Measurements from ENCODE around the gene CACNA2D2.

The CACNA2D2 gene

DNA sequence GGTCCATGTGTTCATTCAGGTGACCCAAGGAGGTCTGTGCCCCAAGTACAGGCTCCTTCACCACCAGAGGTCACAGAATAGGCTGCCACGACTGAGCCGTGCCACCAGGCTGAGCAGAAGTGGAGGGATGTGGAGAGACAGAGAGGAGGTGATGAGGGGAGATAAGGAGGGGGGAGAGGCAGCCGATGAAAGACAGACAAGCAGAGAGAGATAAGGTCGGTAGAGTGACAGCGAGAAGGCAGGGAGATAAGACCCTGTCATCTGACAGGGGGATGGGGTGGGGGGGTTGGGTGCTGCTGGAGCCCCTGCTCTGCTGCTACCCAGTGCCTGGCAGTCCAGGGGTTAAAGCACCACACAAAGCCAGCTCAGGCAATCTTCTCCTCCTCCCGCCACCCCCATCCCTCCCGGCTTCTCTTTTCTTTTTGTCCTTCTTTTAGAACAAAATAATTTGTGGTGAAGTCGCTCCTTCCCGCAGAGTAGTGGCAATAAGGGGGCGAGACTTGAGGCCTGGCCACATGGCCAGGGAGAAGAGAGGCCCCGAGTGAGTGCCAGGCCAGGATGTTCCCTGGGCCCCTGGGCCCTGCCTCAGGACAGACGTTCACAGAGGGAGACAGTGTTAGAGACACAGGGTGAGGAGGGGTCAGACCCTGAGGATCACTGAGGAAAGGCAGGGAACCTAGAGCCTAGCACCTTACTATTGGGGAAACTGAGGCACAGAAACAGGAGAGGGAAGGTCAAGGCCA lies 67.9 kb downstream of the CACNA2D2 start:
- no peak for DNase-seq (ENCODE audit: insufficient read length, low spot score)
- FAIRE-seq = no peak

DNA sequence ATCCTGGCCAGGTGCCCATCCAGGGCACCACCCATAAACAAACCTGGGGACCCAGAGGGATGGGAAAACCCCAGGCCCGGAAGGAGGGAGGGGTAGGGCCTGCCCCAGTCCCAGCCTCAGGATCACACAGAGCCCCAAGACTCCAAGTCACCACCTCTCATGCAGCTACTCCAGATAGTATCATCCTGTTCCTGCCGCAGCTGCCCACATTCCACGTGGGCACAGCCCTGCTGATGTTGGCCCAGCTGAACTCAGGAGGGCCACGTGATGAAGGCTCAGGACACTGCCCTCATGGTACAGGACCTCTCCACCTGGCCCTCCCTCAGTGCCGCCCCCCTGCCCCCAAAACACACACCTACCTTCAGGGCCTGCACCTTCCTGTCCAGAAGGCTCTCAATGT lies 69.5 kb downstream of the CACNA2D2 start:
- no peak for FAIRE-seq

DNA sequence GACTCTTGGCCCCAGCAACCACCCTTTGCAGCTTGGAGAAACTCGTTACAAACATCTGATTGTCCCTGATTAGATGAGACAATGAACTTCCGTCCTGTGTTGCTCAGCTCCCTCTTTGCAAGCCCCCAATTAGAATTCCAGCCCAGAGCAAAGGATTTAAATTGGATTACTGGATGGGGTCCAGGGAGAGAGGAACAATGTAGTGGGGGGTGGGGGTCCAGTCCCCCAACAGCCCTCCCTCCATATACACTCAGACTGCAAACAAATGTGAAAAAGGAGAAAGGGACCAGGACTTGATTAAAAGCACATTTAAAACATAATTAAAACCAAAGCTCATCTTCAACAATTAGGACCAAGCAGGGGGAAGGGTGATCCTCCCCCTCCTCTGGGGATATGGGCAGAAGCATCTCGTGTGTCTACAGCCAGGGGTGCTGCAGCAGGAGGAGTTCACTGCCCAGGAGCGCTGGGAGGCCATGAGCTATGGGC lies 72.4 kb downstream of the CACNA2D2 start:
- FAIRE-seq (no peak), DNase-seq (ENCODE audit: insufficient read length, low spot score) (no peak)

More for the DNA sequence above, 69.5 kb downstream of the CACNA2D2 start:
- no peak for DNase-seq (ENCODE audit: insufficient read length, low spot score)

DNA sequence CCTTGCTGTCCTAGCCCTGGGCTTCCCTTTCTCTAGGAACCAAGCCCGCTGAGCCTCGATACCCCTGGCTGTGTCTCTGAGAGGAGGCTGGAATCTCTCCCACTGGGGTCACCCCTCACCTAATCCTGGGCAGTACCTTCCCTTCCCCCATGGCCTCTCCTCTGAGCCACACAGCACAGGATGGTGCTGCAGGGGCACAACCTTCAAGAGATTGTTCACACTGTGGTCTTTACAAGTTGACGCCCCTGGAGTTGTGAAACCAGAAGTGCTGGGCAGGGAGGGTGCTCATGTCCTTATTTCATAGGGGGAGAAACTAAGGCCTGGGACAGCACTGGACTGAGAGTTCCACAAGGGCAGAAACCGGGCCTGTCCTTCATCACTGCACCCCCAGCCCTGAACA lies 73.2 kb downstream of the CACNA2D2 start:
- FAIRE-seq (no peak), DNase-seq (ENCODE audit: insufficient read length, low spot score) (no peak)

DNA sequence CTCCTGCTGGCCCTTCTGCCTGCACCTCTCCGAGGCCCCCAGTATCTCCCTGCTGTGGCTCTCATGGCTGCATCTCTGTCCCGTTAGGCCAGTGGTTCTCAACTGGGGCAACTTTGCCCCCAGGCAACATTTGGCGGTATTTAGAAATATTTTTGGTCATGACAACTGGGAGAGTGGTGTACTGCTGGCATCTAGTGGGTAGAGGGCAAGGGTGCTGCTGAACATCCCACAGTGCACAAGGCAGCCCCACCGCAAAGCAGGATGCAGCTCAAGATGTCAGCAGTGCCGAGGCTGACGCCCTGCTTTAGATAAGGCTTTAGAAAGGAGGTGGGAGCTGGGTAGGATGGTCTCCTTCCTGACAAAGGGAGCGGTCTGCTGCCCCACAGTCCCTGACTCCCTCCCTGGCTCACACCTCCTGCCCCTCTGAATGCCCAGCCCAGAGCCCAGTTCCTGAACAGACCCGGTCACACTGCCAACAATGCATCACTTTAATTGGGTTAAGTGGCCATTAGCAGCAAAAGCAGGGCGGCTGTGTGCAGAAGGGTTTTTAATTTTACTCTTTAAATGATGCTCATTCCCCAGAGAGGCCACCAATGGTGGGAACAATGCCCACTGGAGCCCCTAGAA lies 75.3 kb downstream of the CACNA2D2 start:
- DNase-seq (ENCODE audit: insufficient read length, low spot score) (no peak), FAIRE-seq (no peak)

DNA sequence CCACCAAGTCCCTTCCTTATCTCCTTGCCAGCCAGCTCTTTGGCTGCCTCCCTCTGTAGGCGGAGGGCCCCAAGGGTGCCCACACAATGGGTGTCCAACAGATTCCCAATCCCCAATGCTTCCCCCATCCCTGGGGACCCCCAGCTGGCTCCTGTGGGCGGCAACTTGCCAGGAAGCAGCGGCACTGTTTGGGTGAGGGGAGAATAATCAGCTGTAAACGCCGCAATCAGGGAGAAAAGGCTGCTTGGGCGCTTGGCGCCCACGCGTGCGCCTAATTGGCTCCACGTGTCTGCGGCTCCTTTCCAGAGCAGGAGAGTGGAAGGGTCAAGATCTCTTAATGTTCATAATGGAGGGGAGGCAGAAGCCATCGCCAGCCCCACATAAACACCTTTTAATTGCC lies 76.2 kb downstream of the CACNA2D2 start:
- FAIRE-seq (no peak), DNase-seq (ENCODE audit: insufficient read length, low spot score) (no peak)

DNA sequence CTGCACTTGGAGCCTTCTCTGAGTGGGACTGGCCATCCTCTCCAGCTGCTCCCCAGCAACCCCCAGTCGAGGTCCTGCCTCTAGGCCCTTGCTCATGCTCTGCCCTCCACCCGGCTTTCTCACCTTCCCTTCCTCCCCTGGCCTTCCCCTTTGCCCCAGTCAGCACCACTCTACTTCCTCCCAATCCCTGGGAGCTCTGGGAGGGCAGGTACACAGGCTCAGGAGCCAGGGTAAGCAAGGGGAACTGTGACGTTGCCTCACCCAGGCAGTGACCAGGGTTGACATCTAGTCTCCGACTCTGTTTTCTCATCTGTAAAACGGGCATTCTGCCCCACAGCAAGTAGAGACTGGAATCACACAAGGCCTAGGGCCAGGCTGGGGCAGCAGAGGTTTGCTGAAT lies 77.5 kb downstream of the CACNA2D2 start:
- DNase-seq (ENCODE audit: insufficient read length, low spot score) = no peak
- FAIRE-seq = no peak

DNA sequence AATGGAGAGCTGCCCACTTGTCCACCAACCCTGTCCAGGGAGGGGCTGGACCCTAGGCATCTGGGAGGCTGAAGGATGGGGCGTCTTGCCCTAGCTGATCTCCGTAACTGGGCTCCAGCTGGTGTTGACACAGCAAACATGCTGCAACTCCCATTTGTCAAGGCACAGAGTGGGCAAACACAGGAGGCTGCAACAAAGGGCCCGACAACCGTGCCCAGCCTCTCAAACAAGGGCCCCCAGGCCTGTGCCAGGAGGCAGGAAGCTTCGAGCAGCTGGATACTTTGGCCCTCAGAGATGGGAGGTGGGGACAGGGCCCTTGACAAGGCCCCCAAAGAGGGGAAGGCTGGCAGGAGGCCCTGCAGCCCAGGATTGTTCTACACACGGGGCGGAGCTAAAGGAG lies 79.9 kb downstream of the CACNA2D2 start:
- DNase-seq (ENCODE audit: insufficient read length, low spot score) (no peak), FAIRE-seq (no peak)

DNA sequence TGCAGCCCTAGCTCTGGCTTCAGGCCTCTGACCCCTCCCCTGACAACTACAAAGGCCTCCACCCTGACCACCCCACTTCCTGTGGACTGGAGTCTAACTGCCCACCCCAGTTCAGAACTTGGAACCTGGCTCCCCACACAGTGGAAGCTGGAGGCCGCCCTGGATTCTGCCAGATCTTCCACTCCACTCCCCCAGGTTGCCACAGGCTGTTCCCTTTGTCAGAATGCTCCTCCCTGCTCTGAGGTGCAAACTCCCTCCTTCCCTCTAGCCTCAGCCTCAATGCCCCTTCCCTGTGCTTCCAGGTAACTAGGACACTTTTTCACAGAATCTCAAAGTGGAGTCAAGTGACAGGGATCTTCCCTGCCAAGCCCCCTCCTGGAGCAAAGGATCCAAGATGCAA lies 81.3 kb downstream of the CACNA2D2 start:
- no peak for DNase-seq (ENCODE audit: insufficient read length, low spot score)
- no peak for FAIRE-seq

DNA sequence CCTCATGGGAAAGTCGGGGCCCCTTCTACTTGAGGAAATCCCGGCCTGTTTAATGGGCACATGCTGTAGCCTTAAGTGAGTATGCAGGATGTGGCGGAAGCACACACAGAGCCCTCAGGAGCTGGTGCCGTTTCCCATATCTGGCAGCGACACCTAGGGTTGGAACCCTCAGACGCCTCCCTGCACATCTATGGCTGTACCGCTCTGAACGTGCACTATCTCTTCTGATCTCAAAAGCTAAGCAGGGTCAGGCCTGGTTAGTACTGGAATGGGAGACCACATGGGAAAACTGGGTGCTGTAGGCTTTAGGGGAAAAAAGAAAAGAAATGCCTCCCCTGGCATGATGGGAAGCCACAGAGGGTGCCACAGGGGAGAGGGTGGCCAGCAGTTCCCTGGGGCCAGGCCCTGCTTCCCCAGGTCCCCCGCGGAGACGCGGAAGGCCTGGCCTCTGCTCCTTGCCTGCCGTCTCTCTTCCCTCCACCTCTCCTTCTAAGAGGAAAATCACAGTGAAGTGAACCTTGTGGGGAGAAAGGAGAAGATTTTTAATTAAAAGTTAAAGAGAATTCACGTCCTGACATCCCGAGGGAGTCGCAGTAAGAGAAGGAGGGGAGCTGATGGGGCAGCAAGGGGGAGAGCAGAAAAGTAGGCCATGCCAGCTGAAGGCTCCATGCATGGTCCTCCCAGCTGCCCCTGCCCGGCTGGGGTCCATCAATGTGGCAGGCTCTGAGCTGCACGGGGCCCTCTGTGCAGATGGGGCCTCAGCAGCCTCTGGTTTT lies 83.7 kb downstream of the CACNA2D2 start:
- DNase-seq (ENCODE audit: insufficient read length, low spot score) (no peak), FAIRE-seq (no peak)

DNA sequence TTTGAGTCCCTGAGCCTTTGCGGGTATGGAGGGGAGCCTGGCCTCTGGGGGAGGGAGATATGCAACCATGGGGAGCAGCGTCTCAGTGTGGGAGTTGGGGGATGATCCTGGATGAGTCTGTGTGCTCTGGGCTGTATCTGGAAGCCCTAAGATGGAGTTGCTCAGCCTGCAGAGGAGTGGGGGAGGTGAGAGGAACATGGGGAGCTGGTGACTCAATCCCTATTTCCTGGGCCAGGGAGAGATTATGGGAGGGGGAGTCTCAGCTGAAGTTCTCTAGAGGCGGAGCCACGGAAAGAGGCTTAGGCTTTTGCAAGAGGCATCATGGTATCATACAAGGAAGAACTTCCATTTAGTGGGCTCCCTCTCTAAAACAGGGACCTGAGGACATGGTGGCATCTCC lies 84.6 kb downstream of the CACNA2D2 start:
- DNase-seq (ENCODE audit: insufficient read length, low spot score) (no peak), FAIRE-seq (no peak)

DNA sequence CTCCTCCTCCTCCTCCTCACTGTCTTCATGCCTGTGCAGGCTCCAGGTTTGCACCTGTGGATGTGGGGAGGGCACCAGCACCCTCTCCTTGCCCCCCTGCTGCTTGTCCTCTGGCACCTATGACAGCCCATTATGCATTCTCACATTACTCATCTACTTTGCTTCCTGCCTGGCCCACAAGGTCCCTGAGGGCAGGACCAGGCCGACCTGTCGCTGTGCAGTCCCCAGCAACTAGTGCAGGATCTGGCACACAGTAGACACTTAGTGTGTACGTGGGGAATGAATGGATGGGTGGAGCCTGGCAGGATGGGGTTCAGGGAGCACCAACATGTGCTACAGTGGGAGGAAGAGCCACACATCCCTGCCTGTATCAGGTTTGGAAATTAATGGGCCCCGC lies 85.8 kb downstream of the CACNA2D2 start:
- DNase-seq (ENCODE audit: insufficient read length, low spot score) = no peak
- FAIRE-seq = no peak

DNA sequence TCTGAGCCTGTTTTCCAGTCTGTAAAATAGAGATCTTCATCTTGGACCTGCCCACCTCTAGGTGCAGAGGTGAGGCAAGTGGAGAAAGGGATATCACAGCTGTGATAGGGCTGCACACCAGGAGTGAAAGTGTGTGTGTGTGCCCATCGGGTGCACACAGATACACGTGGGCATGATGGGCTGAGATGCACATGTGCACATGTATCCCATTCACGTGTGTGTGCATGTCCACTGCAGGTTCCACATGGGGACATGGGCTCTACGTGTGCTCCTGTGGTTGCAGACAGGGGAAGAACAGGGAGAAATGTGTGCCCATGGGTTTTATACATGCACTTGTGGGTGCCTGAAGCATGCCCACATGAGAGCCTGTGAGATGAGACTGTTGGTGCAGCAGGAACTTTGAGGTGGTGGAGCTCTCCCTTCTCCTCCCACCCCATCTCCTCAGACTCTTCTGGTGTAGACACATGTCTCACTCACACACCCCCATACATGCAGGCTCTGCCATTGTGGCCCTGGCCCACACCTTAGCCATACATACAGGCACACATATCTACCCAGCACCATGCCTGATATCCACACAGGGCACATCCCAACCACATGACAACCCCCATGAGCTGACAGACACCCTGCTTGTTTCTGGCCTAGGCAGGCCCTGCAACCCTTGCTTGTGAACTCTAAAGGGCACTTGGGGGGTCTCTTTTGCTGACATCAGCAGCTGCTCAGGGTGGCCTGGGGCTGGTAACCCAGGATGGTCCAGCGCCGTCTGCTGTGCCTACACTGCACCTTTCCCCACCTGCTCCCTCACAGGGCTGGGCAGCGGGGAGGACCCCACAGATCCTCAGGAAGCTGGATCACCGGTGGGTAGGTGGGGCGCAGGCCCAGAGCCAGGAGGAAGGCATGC lies 86.4 kb downstream of the CACNA2D2 start:
- FAIRE-seq = no peak

DNA sequence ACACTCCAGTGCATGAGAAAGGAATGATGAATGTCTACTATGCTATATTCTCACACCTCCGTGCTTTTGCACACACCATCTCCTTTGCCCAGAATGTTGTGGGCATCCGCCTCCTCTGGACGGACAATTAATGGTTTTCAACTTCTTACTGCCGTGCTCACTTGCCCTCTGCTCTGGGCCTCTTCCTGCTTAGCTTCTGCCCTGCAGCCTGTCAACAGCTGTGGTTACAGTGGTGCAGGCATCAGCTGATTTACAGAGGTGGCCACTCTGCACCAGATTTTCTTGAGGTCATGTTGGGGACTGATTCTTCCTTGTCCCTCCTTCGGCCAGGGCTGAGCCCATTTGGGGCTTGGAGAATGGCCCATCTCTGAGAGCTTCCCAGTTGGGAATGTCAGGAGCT lies 87.6 kb downstream of the CACNA2D2 start:
- no peak for DNase-seq (ENCODE audit: insufficient read length, low spot score)
- FAIRE-seq = no peak

More for the DNA sequence above, 86.4 kb downstream of the CACNA2D2 start:
- no peak for DNase-seq (ENCODE audit: insufficient read length, low spot score)

DNA sequence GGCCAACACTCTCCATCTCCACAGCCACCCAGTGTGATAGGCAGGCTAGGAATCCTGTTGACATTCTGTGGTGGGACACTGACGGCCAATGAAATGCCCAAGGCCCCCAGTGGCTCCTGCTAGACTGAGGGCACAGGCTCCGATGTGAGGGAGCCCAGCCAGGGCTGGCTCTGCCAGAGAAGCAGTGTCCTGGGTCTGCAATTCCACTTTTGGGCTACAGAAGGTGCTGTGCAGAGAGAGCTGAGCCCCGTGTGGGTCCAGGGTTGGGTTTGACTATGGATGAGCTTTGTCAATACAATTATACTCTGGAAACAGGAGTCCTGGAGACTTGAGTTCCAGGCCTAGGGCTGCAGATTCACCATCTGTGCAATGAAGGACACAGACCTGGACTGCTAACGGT lies 88.4 kb downstream of the CACNA2D2 start:
- FAIRE-seq (no peak), DNase-seq (ENCODE audit: insufficient read length, low spot score) (no peak)

DNA sequence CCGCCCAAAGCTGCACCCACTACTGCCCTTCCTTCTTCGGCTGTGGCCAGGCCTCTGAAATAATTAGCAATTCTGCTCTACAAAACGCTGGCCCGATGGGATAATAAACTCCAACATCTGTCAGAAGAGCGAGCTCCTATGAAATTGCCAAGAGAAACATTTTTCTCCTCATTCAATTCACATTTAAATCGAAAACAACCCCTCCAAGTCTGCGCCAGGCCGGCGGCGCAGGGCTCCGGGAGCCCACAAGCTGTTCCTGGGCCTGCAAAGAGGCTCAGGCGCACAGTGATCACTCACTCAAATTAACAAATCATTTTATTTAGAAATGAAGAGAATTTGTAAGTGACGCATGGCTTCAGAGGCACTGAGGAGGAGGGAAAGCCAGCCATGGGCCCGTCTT lies 88.8 kb downstream of the CACNA2D2 start:
- DNase-seq (ENCODE audit: insufficient read length, low spot score) (no peak), FAIRE-seq (no peak)

DNA sequence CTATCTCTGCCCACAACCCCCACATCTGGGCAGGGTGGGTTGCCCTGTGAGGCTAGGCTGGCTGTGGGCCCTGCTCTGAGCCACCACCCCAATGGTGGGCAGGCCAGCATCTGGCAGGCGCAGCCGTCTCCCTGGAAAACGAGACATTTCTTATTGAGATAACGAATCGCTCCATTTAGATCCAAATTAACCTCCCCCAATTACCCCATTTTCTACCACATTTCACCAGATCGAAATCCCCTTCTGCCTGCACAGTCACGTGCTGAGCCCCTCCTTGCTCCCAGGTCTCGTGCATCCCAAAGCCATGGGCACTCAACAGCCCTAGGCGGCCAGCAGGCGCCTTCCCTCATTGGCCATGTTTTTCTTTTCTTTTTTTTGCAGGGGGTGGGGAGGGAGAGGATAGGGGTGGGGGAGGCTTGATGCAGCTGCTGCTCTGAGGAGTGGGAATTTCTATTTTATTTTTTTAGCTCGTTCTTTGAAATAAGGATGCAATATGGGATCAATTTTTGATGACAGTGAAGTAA lies 91.1 kb downstream of the CACNA2D2 start:
- DNase-seq (ENCODE audit: insufficient read length, low spot score) (no peak), FAIRE-seq (no peak)

DNA sequence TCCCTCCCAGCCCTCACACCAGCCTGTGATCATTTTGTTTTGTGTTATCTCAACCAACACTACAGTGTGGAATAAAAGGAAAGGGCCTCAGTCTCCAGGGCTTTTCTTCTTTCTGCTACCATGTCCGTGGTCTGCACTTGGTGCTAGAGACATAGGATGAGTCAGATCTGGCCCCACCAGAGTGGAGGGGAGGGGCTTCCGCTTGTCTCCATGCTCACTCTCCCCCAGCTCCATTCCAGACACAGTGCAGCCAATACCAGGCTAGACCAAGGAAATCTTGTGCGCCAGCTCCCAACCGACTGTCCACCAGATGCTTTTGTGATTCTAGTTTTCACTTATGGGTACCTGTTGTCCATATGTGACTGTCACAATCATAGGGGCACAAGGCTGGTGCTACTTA lies 92.2 kb downstream of the CACNA2D2 start:
- FAIRE-seq (no peak), DNase-seq (ENCODE audit: insufficient read length, low spot score) (no peak)

DNA sequence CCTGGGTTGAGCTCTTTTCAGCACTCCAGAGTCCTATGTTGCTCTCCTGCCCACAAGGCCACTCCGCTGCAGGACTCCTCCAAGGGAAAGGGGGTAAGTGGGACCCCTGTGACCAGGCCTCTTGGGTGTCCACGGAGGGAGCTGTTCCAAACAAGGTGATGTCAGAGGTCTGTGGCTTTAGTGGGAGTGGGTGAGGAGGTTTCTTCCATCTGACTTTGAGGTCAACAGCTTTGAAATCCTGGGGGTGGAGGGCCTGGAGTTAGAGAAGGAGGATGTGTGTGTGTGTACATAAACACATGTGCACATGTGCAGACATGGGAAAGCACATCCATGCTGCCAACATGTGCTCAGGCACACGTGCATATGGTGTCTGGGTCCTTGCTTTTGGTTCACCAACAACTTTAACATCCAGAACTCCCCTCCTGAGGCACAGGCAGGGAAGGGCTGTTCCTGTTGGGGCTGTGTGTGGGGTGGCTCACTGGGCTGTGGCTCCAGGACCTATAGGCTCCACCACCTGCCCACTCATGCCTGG lies 92.8 kb downstream of the CACNA2D2 start:
- FAIRE-seq = no peak
- DNase-seq (ENCODE audit: insufficient read length, low spot score) = no peak

DNA sequence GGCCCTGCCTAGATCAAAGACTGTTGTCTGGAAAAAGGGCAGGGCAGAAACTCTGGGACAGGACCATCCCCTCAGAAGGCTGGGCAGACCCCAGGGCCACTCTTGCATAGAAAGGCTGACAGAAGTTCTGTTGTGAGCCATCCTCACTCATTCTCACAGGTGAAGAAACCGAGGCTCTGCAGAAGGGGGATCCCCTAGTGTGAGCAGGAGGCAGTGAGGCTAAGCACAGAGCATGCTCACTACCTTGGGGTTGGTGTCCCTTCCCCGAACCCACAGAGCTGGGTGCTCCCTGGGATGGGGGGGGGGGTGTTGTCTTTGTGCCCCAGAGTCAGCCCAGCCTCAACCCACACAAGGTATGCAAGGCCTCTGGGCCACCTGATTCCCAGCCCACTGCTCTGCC lies 93.2 kb downstream of the CACNA2D2 start:
- DNase-seq (ENCODE audit: insufficient read length, low spot score) (no peak), FAIRE-seq (no peak)

All from GM19239 (cell line).